Sigmoid colon (tissue), 7 donors: ENCODE data around the gene IRF7. TPM values are rescaled to one million over a fixed set of nuclear protein-coding genes. Genes with fewer than 3 reads are reported as not detected.

ENCODE experiments used
- DNase-seq: peaks from one replicate; pipeline ENCODE4 v3.0.0-alpha.2; 2019
- H3K27ac ChIP-seq, 4 donors: fragments of 200-600 bp; sonication (generic); one replicate each; pipeline ENCODE4 v1.5.1; 2016 to 2019; ENCODE audit warnings: mild to moderate bottlenecking in 1 of 4
- H3K27me3 ChIP-seq, 3 donors: fragments of 200-600 bp; sonication (generic); one replicate each; pipeline ENCODE4 v1.5.1; 2019; ENCODE audit warnings: mild to moderate bottlenecking in 1 of 3
- H3K36me3 ChIP-seq, 4 donors: fragments of 200-600 bp; sonication (generic); one replicate each; pipeline ENCODE4 v1.5.1; 2016 to 2019
- H3K4me1 ChIP-seq, 4 donors: fragments of 200-600 bp; sonication (generic); one replicate each; pipeline ENCODE4 v1.5.1; 2017 to 2019
- H3K4me3 ChIP-seq, 4 donors: fragments of 200-600 bp; sonication (generic); one replicate each; pipeline ENCODE4 v1.5.1; 2017 to 2019; ENCODE audit warnings: mild to moderate bottlenecking in 2 of 4, moderate library complexity in 1 of 4
- H3K9me3 ChIP-seq, 4 donors: fragments of 200-600 bp in 3 of 4; sonication (generic) in 3 of 4; one replicate each; pipeline versions ENCODE4 v1.5.1 to v1.6.1; 2013 to 2019
- CTCF ChIP-seq, 4 experiments: fragments of 450-650 bp in 3 of 4; fragments of 200-600 bp in 1 of 4; IDR thresholded peaks; one replicate each; pipeline ENCODE4 v1.5.1; 2016 to 2019; ENCODE audit warnings: antibody characterized with exemption in 4 of 4, mild to moderate bottlenecking in 3 of 4, moderate library complexity in 2 of 4
- EP300 ChIP-seq, 4 donors: sonication (generic); formaldehyde crosslinking; IDR thresholded peaks; one replicate each; pipeline ENCODE4 v1.6.1; 2017; ENCODE audit warnings: antibody characterized with exemption in 4 of 4
- POLR2A ChIP-seq, 2 donors: fragments of 450-650 bp; IDR thresholded peaks; one replicate each; pipeline ENCODE4 v1.6.1; 2016; ENCODE audit warnings: antibody characterized with exemption in 2 of 2, mild to moderate bottlenecking in 2 of 2, moderate library complexity in 2 of 2
- POLR2AphosphoS5 ChIP-seq, 4 donors: sonication (generic); formaldehyde crosslinking; IDR thresholded peaks; one replicate each; pipeline ENCODE4 v1.6.1; 2017; ENCODE audit warnings: antibody characterized with exemption in 4 of 4
- WGBS, 2 donors: extraction: QIAGEN DNeasy Blood & Tissue Kit; methylation state at CpG; one replicate each; pipeline ENCODE4 v1.1.7; 2013; 5-methylcytosine and 5-hydroxymethylcytosine counted together
- intact Hi-C: fragments of 100-400 bp; cut with DNase I; formaldehyde crosslinking; loops from one replicate; pipeline ENCODE4 v1.15.1; 2023
- polyA plus RNA-seq, 3 donors: library from polyadenylated mRNA; stranded (reverse); fragments of 200-250 nt; gene quantifications; one replicate each; pipeline ENCODE4 v1.2.3, GENCODE V29; 2013
- total RNA-seq, 4 donors: library from RNA; depleted of rRNA; stranded (reverse); fragments of >200 nt; gene quantifications; one replicate each; pipeline ENCODE4 v1.1.0, GENCODE V29; 2016
- donor health status: healthy with polysubstance abuse.
- donor health status: Bipolar disorder and iron deficiency.
- donor health status: healthy.

The IRF7 gene
- total and polyA plus RNA-seq, 7 donors, result 8.6 to 73.9 (median 16.1) TPM

- H3K4me3 ChIP-seq, result no peak overlapping the region
- H3K36me3 ChIP-seq, result peaks cover 21 to 100% (median 67%) of the 10 kb centered on the region in 4 donors
- H3K27me3 ChIP-seq, result no peaks in the 10 kb centered on the region
- H3K9me3 ChIP-seq, result no peaks in the 10 kb centered on the region
- DNase-seq, result no peak
- WGBS, 2 donors, result 97 to 98% methylated on average over 22 of the region's 22 CpGs
- no peak overlapping the region for H3K27ac ChIP-seq
- H3K4me1 ChIP-seq, result no peaks in the 10 kb centered on the region
- TF ChIP-seq CTCF (IDR thresholded peaks at IDR 0.05), result no peak
- TF ChIP-seq POLR2AphosphoS5 (IDR thresholded peaks at IDR 0.05), result no peak
- TF ChIP-seq POLR2A (IDR thresholded peaks at IDR 0.05), result no peak
- no peak for TF ChIP-seq EP300 (IDR thresholded peaks at IDR 0.05)
- intact Hi-C loops, result no loop called here
Observed at GRCh38 chr11:592501-592900, 23.2 kb downstream of the IRF7 start.

- Histone ChIP-seq H3K27me3 (no peaks in the 10 kb centered on the region), H3K36me3 (peaks cover 21 to 100% (median 64%) of the 10 kb centered on the region in 4 donors), H3K4me3 (no peak overlapping the region), H3K9me3 (no peaks in the 10 kb centered on the region), H3K27ac (no peak overlapping the region), H3K4me1 (no peaks in the 10 kb centered on the region)
- intact Hi-C loops, result no loop called here
- no peak for DNase-seq
- WGBS, 2 donors, result 83 to 90% methylated on average over 11 of the region's 11 CpGs
- no peak for TF ChIP-seq POLR2AphosphoS5 (IDR thresholded peaks at IDR 0.05)
- no peak for TF ChIP-seq CTCF (IDR thresholded peaks at IDR 0.05)
- TF ChIP-seq POLR2A (IDR thresholded peaks at IDR 0.05), result no peak
- no peak for TF ChIP-seq EP300 (IDR thresholded peaks at IDR 0.05)
Observed at GRCh38 chr11:590997-591396, 24.8 kb downstream of the IRF7 start.

- peaks cover 21 to 93% (median 58%) of the 10 kb centered on the region in 4 donors for H3K36me3 ChIP-seq
- H3K9me3 ChIP-seq, result no peaks in the 10 kb centered on the region
- TF ChIP-seq POLR2AphosphoS5 (IDR thresholded peaks at IDR 0.05) (no peak), EP300 (IDR thresholded peaks at IDR 0.05) (no peak), CTCF (IDR thresholded peaks at IDR 0.05) (no peak), POLR2A (IDR thresholded peaks at IDR 0.05) (no peak)
- H3K4me1 ChIP-seq, result no peaks in the 10 kb centered on the region
- no peak overlapping the region for H3K27ac ChIP-seq
- WGBS, 2 donors, result 95 to 96% methylated on average over 26 of the region's 26 CpGs
- no peak for DNase-seq
- intact Hi-C loops, result no loop called here
- H3K4me3 ChIP-seq, result no peak overlapping the region
- H3K27me3 ChIP-seq, result no peaks in the 10 kb centered on the region
Observed at GRCh38 chr11:589798-590197, 26.0 kb downstream of the IRF7 start.

- TF ChIP-seq POLR2AphosphoS5 (IDR thresholded peaks at IDR 0.05) (no peak), CTCF (IDR thresholded peaks at IDR 0.05) (no peak), POLR2A (IDR thresholded peaks at IDR 0.05) (no peak), EP300 (IDR thresholded peaks at IDR 0.05) (no peak)
- Histone ChIP-seq H3K27ac (no peak overlapping the region), H3K36me3 (peaks cover 7 to 93% (median 58%) of the 10 kb centered on the region in 4 donors), H3K4me1 (no peaks in the 10 kb centered on the region), H3K9me3 (no peaks in the 10 kb centered on the region), H3K4me3 (no peak overlapping the region), H3K27me3 (no peaks in the 10 kb centered on the region)
- intact Hi-C loops, result no loop called here
- WGBS, 2 donors, result 57 to 76% methylated on average over 6 of the region's 6 CpGs
- no peak for DNase-seq
Observed at GRCh38 chr11:587978-588380, 27.8 kb downstream of the IRF7 start.

- intact Hi-C loops, result no loop called here
- Histone ChIP-seq H3K9me3 (no peaks in the 10 kb centered on the region), H3K36me3 (peaks cover 3 to 93% (median 55%) of the 10 kb centered on the region in 4 donors), H3K27ac (no peak overlapping the region), H3K27me3 (no peaks in the 10 kb centered on the region), H3K4me1 (no peaks in the 10 kb centered on the region), H3K4me3 (no peak overlapping the region)
- DNase-seq, result no peak
- 82 to 87% methylated on average over 8 of the region's 8 CpGs for WGBS, 2 donors
- TF ChIP-seq POLR2A (IDR thresholded peaks at IDR 0.05), result no peak
- TF ChIP-seq CTCF (IDR thresholded peaks at IDR 0.05), result no peak
- no peak for TF ChIP-seq EP300 (IDR thresholded peaks at IDR 0.05)
- TF ChIP-seq POLR2AphosphoS5 (IDR thresholded peaks at IDR 0.05), result no peak
Observed at GRCh38 chr11:587546-587945, 28.2 kb downstream of the IRF7 start.
